HUES48 (cell line): ENCODE results near the gene CEP350.

Experiments used
- H3K27ac ChIP-seq: one replicate; pipeline ENCODE4 v1.7.0; 2013; ENCODE audit warnings: low read depth, low read length, inconsistent platforms
- H3K27me3 ChIP-seq: 2 replicates; pipeline ENCODE4 v1.6.1; 2013; ENCODE audit warnings: mild to moderate bottlenecking, low read length; ENCODE audit not compliant: control insufficient read depth, insufficient read depth
- H3K36me3 ChIP-seq: 2 replicates; pipeline ENCODE4 v1.6.1; 2013; ENCODE audit warnings: low read length; ENCODE audit not compliant: control insufficient read depth, insufficient read depth
- H3K4me1 ChIP-seq: 2 replicates; pipeline ENCODE4 v1.6.1; 2013; ENCODE audit warnings: mild to moderate bottlenecking, low read length; ENCODE audit not compliant: control insufficient read depth, insufficient read depth
- H3K4me3 ChIP-seq: 2 replicates; pipeline ENCODE4 v1.5.1; 2013; ENCODE audit warnings: mild to moderate bottlenecking, low read depth, low read length
- H3K9ac ChIP-seq: 2 replicates; pipeline ENCODE4 v1.6.1; 2013; ENCODE audit warnings: mild to moderate bottlenecking, low read depth, low read length, moderate library complexity
- H3K9me3 ChIP-seq: 2 replicates; pipeline ENCODE4 v1.6.1; 2013; ENCODE audit warnings: low read length; ENCODE audit not compliant: control insufficient read depth, insufficient read depth

CEP350 gene

DNA sequence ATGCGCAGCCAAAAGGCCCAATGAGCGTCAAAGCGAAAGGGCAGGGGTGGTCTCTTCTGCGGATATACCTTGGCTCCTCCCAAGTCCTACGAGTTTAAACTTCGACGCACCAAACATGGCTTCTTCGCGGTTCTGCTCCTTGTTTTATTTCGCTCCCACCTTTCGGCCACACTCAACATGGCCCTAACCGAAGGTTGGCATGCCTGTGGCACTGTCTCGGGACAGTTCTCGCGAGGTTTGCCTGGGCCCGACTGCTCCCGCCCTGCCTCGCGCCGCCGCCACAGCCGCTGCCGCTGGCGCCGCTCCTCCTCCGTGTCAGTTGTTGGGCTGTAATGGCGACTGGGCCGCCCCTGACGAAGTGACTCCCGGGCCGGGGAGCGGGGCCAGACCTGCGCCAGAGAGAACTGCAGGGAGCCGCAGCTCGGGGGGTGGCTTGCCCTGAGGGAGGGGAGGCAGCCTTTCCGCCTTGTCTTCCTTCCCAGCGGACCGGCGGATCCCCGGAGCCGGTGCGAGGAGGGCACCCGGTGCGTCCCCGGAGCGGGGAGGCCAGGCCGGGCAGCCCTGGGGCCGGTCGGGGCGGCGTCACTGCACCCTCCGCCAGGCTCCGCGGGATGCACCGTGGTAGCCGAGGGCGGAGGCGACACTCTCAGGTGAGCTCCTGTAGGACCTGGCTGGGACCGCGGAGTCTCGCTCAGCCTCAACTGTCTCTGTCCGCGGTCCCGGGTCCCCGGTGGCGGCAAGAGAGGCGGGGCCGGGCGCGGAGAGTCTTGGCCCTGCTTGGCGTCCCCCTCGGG is at the start of gene CEP350:
Gene CEP350, plus strand, starts transcription at position 318 of the 794 bp plus-strand sequence. CDS start 31,372 bp downstream, outside the sequence.
- H3K4me1 ChIP-seq = peaks cover 6% of the 10 kb centered on the region; the same call in 1 of the 2 replicates
- H3K4me3 ChIP-seq = peak within 1 kb of the TSS; percentile 82
- H3K27me3 ChIP-seq = no peaks in the 10 kb centered on the region
- H3K27ac ChIP-seq = peak within 1 kb of the TSS; percentile 96
- H3K9me3 ChIP-seq = no peaks in the 10 kb centered on the region
- peak within 1 kb of the TSS; percentile 88 for H3K9ac ChIP-seq
- H3K36me3 ChIP-seq = no peaks in the 10 kb centered on the region; the same call in 1 of the 2 replicates

- Histone ChIP-seq H3K36me3 (peaks cover 35% of the 10 kb centered on the region), H3K4me3 (no peak overlapping the region), H3K4me1 (no peaks in the 10 kb centered on the region), H3K9ac (no peak overlapping the region), H3K9me3 (no peaks in the 10 kb centered on the region), H3K27ac (no peak overlapping the region), H3K27me3 (no peaks in the 10 kb centered on the region)
These were observed 43.7 kb upstream of the CEP350 start for GRCh38 chr1:179910934-179911333.

DNA sequence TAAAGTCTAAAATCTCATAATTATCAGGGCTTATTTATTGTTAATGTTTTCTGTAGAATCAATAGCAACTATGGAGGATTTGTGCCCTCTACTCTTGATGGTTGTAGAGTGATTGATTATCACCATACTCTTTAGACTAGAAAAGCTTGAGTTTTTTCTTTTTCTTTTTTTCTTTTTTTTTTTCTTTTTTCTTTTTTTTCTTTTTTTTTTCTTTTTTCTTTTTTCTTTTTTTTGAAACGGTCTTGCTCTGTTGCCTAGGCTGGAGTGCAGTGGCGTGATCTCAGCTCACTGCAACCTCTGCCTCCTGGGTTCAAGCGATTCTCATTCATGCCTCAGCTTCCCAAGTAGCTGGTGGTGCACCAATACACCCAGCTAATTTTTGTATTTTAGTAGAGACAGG is 42.8 kb upstream of the CEP350 start:
- no peak overlapping the region for H3K4me3 ChIP-seq
- H3K27ac ChIP-seq = no peak overlapping the region
- H3K4me1 ChIP-seq = no peaks in the 10 kb centered on the region
- H3K27me3 ChIP-seq = no peaks in the 10 kb centered on the region
- H3K36me3 ChIP-seq = peaks cover 38% of the 10 kb centered on the region
- no peaks in the 10 kb centered on the region for H3K9me3 ChIP-seq
- H3K9ac ChIP-seq = no peak overlapping the region

DNA sequence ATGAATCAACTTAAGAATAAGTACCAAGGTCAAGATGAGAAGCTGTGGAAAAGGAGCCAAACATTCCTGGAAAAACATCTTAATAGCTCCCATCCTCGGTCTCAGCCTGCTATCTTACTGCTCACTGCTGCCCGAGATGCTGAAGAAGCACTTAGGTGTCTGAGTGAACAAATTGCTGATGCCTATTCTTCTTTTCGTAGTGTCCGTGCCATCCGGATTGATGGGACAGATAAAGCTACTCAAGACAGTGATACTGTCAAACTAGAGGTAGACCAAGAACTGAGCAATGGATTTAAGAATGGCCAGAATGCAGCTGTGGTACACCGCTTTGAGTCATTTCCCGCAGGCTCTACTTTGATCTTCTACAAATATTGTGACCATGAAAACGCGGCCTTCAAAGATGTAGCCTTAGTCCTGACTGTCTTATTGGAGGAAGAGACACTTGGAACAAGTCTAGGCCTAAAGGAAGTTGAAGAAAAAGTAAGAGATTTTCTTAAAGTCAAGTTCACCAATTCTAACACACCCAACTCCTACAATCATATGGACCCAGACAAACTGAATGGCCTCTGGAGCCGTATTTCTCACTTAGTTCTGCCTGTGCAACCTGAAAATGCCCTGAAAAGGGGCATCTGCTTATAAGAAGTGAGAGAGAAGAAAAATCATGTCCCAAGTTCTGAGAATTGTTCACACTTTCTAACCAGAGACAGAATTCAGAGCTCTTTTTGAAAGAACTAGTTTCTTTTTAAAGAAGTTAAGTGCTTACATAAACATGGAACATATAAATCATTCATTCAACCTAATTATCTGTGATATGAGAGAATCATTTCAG is 36.8 kb upstream of the CEP350 start:
- Histone ChIP-seq H3K4me1 (peaks cover 19% of the 10 kb centered on the region), H3K9me3 (no peaks in the 10 kb centered on the region), H3K36me3 (peaks cover 45% of the 10 kb centered on the region), H3K27ac (no peak overlapping the region), H3K4me3 (no peak overlapping the region), H3K9ac (no peak overlapping the region), H3K27me3 (no peaks in the 10 kb centered on the region)

- Histone ChIP-seq H3K27ac (peak overlapping the region; percentile 29), H3K36me3 (peaks cover 28% of the 10 kb centered on the region), H3K9me3 (no peaks in the 10 kb centered on the region)
These were observed 33.1 kb upstream of the CEP350 start for GRCh38 chr1:179921472-179921871.

DNA sequence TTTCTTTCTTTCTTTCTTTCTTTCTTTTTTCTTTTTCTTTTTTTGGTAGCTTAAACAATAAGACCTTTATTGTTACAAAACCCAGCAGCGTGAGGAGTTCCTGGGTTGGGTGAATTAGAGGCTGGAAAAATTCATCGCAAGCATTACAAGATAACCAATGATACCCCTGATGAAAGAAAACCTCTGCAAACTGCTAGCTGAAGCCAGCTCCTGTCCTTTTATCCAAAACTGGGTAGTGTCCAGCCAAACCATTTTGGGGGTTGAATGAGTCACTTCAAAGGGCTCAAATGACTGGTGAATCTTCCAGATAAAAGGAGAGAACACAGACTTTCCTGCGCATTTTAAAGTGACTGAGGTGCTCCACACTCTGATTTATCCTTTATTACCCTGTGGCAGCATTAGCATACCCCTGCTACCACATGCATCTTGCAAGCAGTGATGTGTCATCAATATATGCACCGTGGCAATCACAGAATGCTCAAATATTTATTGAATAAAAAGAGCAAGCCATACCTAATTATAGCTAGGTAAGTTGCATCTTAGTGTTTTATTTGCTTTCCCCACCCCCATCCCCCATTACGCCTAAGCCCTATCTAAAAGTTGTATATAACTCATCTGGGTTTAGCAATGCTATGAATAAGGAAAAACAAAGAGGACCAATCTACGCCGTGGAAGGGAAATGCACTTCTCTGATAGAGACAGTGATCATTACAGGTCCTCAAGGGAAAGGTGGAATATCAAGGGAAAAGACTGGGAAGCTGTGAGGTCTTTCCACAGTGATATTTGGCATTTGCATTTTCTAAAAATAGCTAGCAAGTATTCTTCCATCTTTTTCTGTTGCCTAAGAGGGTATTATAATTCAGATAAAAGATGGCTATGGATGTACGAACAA is 32.4 kb upstream of the CEP350 start:
- no peak overlapping the region for H3K9ac ChIP-seq
- peak overlapping the region; percentile 61 for H3K27ac ChIP-seq
- peaks cover 19% of the 10 kb centered on the region for H3K4me1 ChIP-seq
- peaks cover 27% of the 10 kb centered on the region for H3K36me3 ChIP-seq
- no peaks in the 10 kb centered on the region for H3K27me3 ChIP-seq
- no peak overlapping the region for H3K4me3 ChIP-seq
- H3K9me3 ChIP-seq = no peaks in the 10 kb centered on the region

More at GRCh38 chr1:179921472-179921871, 33.1 kb upstream of the CEP350 start:
- no peaks in the 10 kb centered on the region for H3K27me3 ChIP-seq
- peaks cover 19% of the 10 kb centered on the region for H3K4me1 ChIP-seq
- peak overlapping the region; percentile 33; the same call in 1 of the 2 replicates for H3K9ac ChIP-seq
- 0 out of 2 replicates have a peak overlapping the region, but pooled peaks have one; percentile 7 for H3K4me3 ChIP-seq

GRCh38 chr1:179923029-179923428 is 31.6 kb upstream of the CEP350 start:
- Histone ChIP-seq H3K4me1 (peaks cover 19% of the 10 kb centered on the region), H3K27ac (no peak overlapping the region), H3K4me3 (no peak overlapping the region), H3K9me3 (no peaks in the 10 kb centered on the region), H3K9ac (no peak overlapping the region), H3K36me3 (peaks cover 19% of the 10 kb centered on the region), H3K27me3 (no peaks in the 10 kb centered on the region)

GRCh38 chr1:179924268-179924667 is 30.3 kb upstream of the CEP350 start:
- H3K27ac ChIP-seq = no peak overlapping the region
- H3K9me3 ChIP-seq = no peaks in the 10 kb centered on the region
- no peak overlapping the region for H3K9ac ChIP-seq
- H3K36me3 ChIP-seq = peaks cover 10% of the 10 kb centered on the region; the same call in 1 of the 2 replicates
- no peak overlapping the region for H3K4me3 ChIP-seq
- no peaks in the 10 kb centered on the region for H3K27me3 ChIP-seq
- H3K4me1 ChIP-seq = peaks cover 19% of the 10 kb centered on the region

GRCh38 chr1:179925302-179925701 is 29.3 kb upstream of the CEP350 start:
- no peaks in the 10 kb centered on the region for H3K27me3 ChIP-seq

More at GRCh38 chr1:179925302-179925701, 29.3 kb upstream of the CEP350 start:
- H3K9me3 ChIP-seq = no peaks in the 10 kb centered on the region
- peaks cover 19% of the 10 kb centered on the region for H3K4me1 ChIP-seq
- H3K27ac ChIP-seq = no peak overlapping the region
- no peak overlapping the region for H3K4me3 ChIP-seq
- H3K9ac ChIP-seq = no peak overlapping the region
- 0 out of 2 replicates have a peak, but pooled peaks cover under 1% of the 10 kb centered on the region for H3K36me3 ChIP-seq
